Measurements from ENCODE around the gene SNAI1.

The SNAI1 gene

GRCh38 chr20:49978685-49979029, 4.1 kb upstream of the SNAI1 start:
- H3K9me3 ChIP-seq (replicated peaks; ENCODE audit: insufficient read depth, low read length): no peaks in the 10 kb centered on the region
- no peaks in the 10 kb centered on the region for H3K9me2 ChIP-seq (replicated peaks; ENCODE audit: insufficient read depth, low read length)
- H2AFZ ChIP-seq (ENCODE audit: low read length): no peak overlapping the region
- TF ChIP-seq EZH2 (optimal IDR thresholded peaks at IDR 0.05; ENCODE audit: low read depth, low read length) (no peak), CTCF (IDR thresholded peaks at IDR 0.05; ENCODE audit: low read length) (no peak), EZH2phosphoT487 (IDR thresholded peaks at IDR 0.05; ENCODE audit: low read length) (no peak)
- peak overlapping the region; percentile 76; the same call in 1 of the 2 replicates for H3K4me2 ChIP-seq (ENCODE audit: low read depth, low read length)
- H3K79me2 ChIP-seq (ENCODE audit: low read length): no peaks in the 10 kb centered on the region
- peak overlapping the region; percentile 28; the same call in 1 of the 2 replicates for H3K4me3 ChIP-seq (ENCODE audit: low read length)
- H3K27me3 ChIP-seq (replicated peaks; ENCODE audit: insufficient read depth, low read length): no peaks in the 10 kb centered on the region
- DNase-seq: no peak
- peaks cover 3% of the 10 kb centered on the region for H3K4me1 ChIP-seq (ENCODE audit: low read length)
- no peaks in the 10 kb centered on the region for H3K36me3 ChIP-seq (replicated peaks; ENCODE audit: insufficient read depth, low read length)
- no peaks in the 10 kb centered on the region for H3F3A ChIP-seq (ENCODE audit: insufficient read depth, low read length)
- H3K27ac ChIP-seq (ENCODE audit: low read length): no peak overlapping the region
- no peaks in the 10 kb centered on the region for H4K20me1 ChIP-seq (ENCODE audit: insufficient read depth, low read length)
- no peak overlapping the region for H3K9ac ChIP-seq (ENCODE audit: low read length)

DNA sequence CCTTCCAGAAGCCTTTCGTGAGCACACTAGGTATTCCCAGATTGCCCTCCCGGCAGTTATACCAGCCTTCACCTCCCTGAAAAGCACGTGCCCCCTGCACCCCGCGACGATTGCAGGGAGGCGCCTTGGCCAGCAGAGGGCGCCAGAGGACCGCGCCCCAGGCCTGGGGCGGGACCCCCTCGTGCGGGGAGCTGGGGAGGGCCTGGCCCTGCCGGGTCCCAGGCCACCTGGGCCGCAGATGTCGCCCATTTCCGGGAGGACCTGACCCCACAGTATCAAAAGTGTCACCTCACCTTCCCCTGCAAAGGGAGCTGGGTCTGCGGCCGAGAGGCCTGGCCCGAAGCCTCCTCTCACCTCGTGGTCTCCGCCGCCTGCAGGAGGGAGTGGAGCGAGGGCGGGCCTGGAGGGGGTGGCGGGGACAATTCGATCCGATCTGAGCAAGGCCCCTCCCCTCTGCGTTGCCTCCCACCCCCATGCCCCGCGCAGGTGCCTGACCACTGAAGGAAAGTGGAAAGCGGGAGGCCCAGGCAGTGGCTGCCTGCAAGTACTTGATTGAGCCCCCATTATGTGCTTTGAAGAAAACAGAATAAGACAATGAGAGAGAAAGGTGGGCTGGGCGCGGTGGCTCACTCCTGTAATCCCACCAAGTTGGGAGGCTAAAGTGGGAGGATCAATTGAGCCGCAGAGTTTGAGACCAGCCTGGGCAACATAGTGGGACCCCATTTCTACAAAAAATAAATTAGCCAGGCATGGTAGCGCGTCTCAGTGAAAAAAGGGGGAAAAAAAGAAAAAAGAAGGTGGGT, 3.5 kb upstream of the SNAI1 start:
- no peak overlapping the region for H3K9ac ChIP-seq (ENCODE audit: low read length)
- peak overlapping the region; percentile 28; the same call in 1 of the 2 replicates for H3K4me3 ChIP-seq (ENCODE audit: low read length)
- H3K27me3 ChIP-seq (replicated peaks; ENCODE audit: insufficient read depth, low read length): no peaks in the 10 kb centered on the region
- DNase-seq: peak; percentile 40
- H2AFZ ChIP-seq (ENCODE audit: low read length): peak overlapping the region; percentile 61
- H3K79me2 ChIP-seq (ENCODE audit: low read length): no peaks in the 10 kb centered on the region
- no peaks in the 10 kb centered on the region for H3K9me3 ChIP-seq (replicated peaks; ENCODE audit: insufficient read depth, low read length)
- TF ChIP-seq EZH2 (optimal IDR thresholded peaks at IDR 0.05; ENCODE audit: low read depth, low read length) (no peak), CTCF (IDR thresholded peaks at IDR 0.05; ENCODE audit: low read length) (peak; percentile 99), EZH2phosphoT487 (IDR thresholded peaks at IDR 0.05; ENCODE audit: low read length) (no peak)
- H3K27ac ChIP-seq (ENCODE audit: low read length): no peak overlapping the region
- no peaks in the 10 kb centered on the region for H4K20me1 ChIP-seq (ENCODE audit: insufficient read depth, low read length)
- no peaks in the 10 kb centered on the region for H3K9me2 ChIP-seq (replicated peaks; ENCODE audit: insufficient read depth, low read length)
- peak overlapping the region; percentile 76 for H3K4me2 ChIP-seq (ENCODE audit: low read depth, low read length)
- H3F3A ChIP-seq (ENCODE audit: insufficient read depth, low read length): no peaks in the 10 kb centered on the region
- H3K36me3 ChIP-seq (replicated peaks; ENCODE audit: insufficient read depth, low read length): no peaks in the 10 kb centered on the region
- H3K4me1 ChIP-seq (ENCODE audit: low read length): peaks cover 3% of the 10 kb centered on the region

- no peaks in the 10 kb centered on the region for H3K27me3 ChIP-seq (replicated peaks; ENCODE audit: insufficient read depth, low read length)
- no peak overlapping the region for H3K9ac ChIP-seq (ENCODE audit: low read length)
- peaks cover 3% of the 10 kb centered on the region for H3K4me1 ChIP-seq (ENCODE audit: low read length)
- no peaks in the 10 kb centered on the region for H3K9me3 ChIP-seq (replicated peaks; ENCODE audit: insufficient read depth, low read length)
- H3F3A ChIP-seq (ENCODE audit: insufficient read depth, low read length): no peaks in the 10 kb centered on the region
- no peak overlapping the region for H3K4me3 ChIP-seq (ENCODE audit: low read length)
- no peak overlapping the region for H2AFZ ChIP-seq (ENCODE audit: low read length)
- H3K9me2 ChIP-seq (replicated peaks; ENCODE audit: insufficient read depth, low read length): no peaks in the 10 kb centered on the region
- no peaks in the 10 kb centered on the region for H3K79me2 ChIP-seq (ENCODE audit: low read length)
- DNase-seq: no peak
- no peak overlapping the region for H3K4me2 ChIP-seq (ENCODE audit: low read depth, low read length)
- H3K36me3 ChIP-seq (replicated peaks; ENCODE audit: insufficient read depth, low read length): no peaks in the 10 kb centered on the region
- H3K27ac ChIP-seq (ENCODE audit: low read length): no peak overlapping the region
- TF ChIP-seq EZH2phosphoT487 (IDR thresholded peaks at IDR 0.05; ENCODE audit: low read length) (no peak), EZH2 (optimal IDR thresholded peaks at IDR 0.05; ENCODE audit: low read depth, low read length) (no peak), CTCF (IDR thresholded peaks at IDR 0.05; ENCODE audit: low read length) (no peak)
- no peaks in the 10 kb centered on the region for H4K20me1 ChIP-seq (ENCODE audit: insufficient read depth, low read length)
Observed at GRCh38 chr20:49980140-49981008, 2.4 kb upstream of the SNAI1 start.
